ENCODE data around the gene GAA.

DNA sequence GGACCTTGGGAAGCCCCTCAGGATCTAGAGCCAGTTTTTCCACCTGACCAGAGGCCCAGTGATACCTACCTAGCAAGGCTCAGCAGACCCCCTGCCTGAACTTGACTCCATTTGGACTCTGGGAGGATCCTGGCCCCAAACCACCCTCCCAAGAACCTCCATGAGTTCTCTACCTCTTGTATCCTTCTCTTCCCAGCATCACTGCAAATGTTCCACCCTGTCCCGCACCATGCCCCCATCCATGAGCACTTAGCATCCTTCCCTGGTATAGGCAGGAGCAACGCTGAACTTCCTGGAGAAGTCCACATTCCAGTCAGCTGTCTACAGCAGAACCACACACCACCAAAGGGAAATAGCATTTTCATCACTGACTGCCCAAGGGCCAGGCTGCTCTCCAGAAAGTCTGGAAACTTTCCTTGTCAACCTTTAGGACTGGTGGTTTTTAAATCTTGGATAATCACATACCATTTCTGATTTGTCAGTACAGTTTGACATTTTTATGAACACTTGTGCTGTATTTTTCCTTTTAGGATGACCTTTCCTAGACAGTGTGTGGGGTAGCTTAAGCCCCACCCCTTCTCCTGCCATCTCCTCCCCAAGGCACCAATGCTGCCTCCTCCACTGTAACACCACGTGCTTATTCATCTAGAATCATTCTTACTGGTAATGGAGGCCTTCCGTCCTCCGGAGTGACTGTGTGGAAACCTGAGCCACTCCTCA is 31.7 kb downstream of the GAA start:
- TF ChIP-seq, protein P1, sequence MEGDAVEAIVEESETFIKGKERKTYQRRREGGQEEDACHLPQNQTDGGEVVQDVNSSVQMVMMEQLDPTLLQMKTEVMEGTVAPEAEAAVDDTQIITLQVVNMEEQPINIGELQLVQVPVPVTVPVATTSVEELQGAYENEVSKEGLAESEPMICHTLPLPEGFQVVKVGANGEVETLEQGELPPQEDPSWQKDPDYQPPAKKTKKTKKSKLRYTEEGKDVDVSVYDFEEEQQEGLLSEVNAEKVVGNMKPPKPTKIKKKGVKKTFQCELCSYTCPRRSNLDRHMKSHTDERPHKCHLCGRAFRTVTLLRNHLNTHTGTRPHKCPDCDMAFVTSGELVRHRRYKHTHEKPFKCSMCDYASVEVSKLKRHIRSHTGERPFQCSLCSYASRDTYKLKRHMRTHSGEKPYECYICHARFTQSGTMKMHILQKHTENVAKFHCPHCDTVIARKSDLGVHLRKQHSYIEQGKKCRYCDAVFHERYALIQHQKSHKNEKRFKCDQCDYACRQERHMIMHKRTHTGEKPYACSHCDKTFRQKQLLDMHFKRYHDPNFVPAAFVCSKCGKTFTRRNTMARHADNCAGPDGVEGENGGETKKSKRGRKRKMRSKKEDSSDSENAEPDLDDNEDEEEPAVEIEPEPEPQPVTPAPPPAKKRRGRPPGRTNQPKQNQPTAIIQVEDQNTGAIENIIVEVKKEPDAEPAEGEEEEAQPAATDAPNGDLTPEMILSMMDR (IDR thresholded peaks at IDR 0.05) = no peak
- no peak for TF ChIP-seq POLR2A (IDR thresholded peaks at IDR 0.05)
- no peak for TF ChIP-seq EP300 (IDR thresholded peaks at IDR 0.05)
- TF ChIP-seq POLR2AphosphoS5 (IDR thresholded peaks at IDR 0.05) = no peak

Data from gastroesophageal sphincter (tissue), 3 donors.